Activated CD4-positive, alpha-beta T cell treated with anti-CD3 and anti-CD28 coated beads for 36 hours (primary cell): Measurements from ENCODE around the gene DACH2. TPM values are rescaled to one million over a fixed set of nuclear protein-coding genes. Genes with fewer than 3 reads are reported as not detected.
A peak's percentile ranks its signal among the peaks of the same experiment; 100 is the strongest.
"Not testable (repeated sequence)": the region's sequence is repeated elsewhere in the genome, so short reads cannot be mapped to it uniquely, and the experiment has no call there.

Source experiments
- ATAC-seq: fragments of 200-7000 bp; cut with Tn5 transposase; one replicate; pipeline ENCODE4 v1.10.0; 2021; ENCODE audit warnings: mild to moderate bottlenecking, moderate library complexity
- CTCF ChIA-PET: fragments of 350-600 bp; sonication (Branson Sonifier 250); formaldehyde crosslinking; loops from one replicate; lab custom pipeline; 2021; ENCODE audit warnings: antibody characterized with exemption; lab: Charles Lee
- POLR2A ChIA-PET: fragments of 350-600 bp; sonication (Branson Sonifier 250); formaldehyde crosslinking; loops from one replicate; lab custom pipeline; 2021; ENCODE audit warnings: antibody characterized with exemption, inconsistent platforms; lab: Charles Lee
- DNase-seq: peaks from one replicate; pipeline ENCODE4 v3.0.0-alpha.2; 2020
- H3K27ac Mint-ChIP-seq: one replicate; pipeline ENCODE4 v1.8.0; 2021; ENCODE audit warnings: mixed read lengths
- H3K27me3 Mint-ChIP-seq: one replicate; pipeline ENCODE4 v1.8.0; 2021; ENCODE audit warnings: mixed read lengths
- H3K36me3 Mint-ChIP-seq: one replicate; pipeline ENCODE4 v1.8.0; 2021; ENCODE audit warnings: low read depth, mixed read lengths
- H3K4me1 Mint-ChIP-seq: one replicate; pipeline ENCODE4 v1.8.0; 2021; ENCODE audit warnings: mixed read lengths
- H3K4me3 Mint-ChIP-seq: one replicate; pipeline ENCODE4 v1.8.0; 2021; ENCODE audit warnings: mild to moderate bottlenecking, moderate library complexity, mixed read lengths
- H3K9me3 Mint-ChIP-seq: one replicate; pipeline ENCODE4 v1.8.0; 2021; ENCODE audit warnings: low read depth, mixed read lengths
- intact Hi-C, 2 experiments: fragments of 100-400 bp; cut with DNase I in 1 of 2; cut with micrococcal nuclease in 1 of 2; formaldehyde crosslinking; loops; one replicate each; pipeline versions ENCODE4 v1.14.2 to v1.15.1; 2022 to 2024; cut with DNase I, micrococcal nuclease
- total RNA-seq, 2 experiments: library from RNA; stranded (reverse); gene quantifications; one replicate each; pipeline ENCODE4 v1.2.3, GENCODE V29; 2021

The DACH2 gene
- total RNA-seq, 2 experiments from 2014 or later = not detected

GRCh38 chrX:86171366-86171765, 23.1 kb downstream of the DACH2 start:
- intact Hi-C loops = loop anchor here in 1 of 2 experiments (1.0 to 5.0 kb wide), 2 partner anchors 38 to 319 kb away; no protein-coding TSS in a partner anchor
- H3K27ac Mint-ChIP-seq = no peak overlapping the region
- ATAC-seq (no peak), DNase-seq (peak; percentile 5)
- ChIA-PET CTCF (no interaction called here), POLR2A (no interaction called here)
- no peaks in the 10 kb centered on the region for H3K9me3 Mint-ChIP-seq
- H3K4me1 Mint-ChIP-seq = no peaks in the 10 kb centered on the region
- no peaks in the 10 kb centered on the region for H3K36me3 Mint-ChIP-seq
- H3K4me3 Mint-ChIP-seq = no peak overlapping the region
- H3K27me3 Mint-ChIP-seq = peaks cover 4% of the 10 kb centered on the region

DNA sequence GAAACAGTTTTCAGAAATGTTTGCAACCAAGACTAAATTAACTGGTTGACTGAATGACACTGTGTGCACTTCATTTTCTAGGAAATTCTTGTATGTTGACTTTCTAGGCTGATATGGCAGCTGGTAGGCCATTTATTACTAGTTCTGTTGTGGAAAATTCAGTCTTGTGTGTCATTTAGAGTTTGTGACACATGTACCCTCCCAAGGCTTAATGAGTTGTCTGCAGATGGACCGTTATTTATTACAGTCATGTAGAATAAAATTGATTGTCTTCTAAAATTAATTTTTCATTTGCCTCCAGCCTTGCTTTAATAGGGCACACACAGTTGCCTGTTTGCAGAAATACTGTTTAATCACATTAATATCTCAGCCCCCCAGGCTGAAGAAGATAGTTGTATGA, 30.7 kb downstream of the DACH2 start:
- Mint-ChIP-seq H3K4me3 (no peak overlapping the region), H3K4me1 (no peaks in the 10 kb centered on the region), H3K36me3 (no peaks in the 10 kb centered on the region), H3K27ac (no peak overlapping the region), H3K9me3 (no peaks in the 10 kb centered on the region), H3K27me3 (no peaks in the 10 kb centered on the region)
- intact Hi-C loops = no loop called here
- POLR2A ChIA-PET = no interaction called here
- ATAC-seq = no peak
- CTCF ChIA-PET = no interaction called here
- DNase-seq = no peak

DNA sequence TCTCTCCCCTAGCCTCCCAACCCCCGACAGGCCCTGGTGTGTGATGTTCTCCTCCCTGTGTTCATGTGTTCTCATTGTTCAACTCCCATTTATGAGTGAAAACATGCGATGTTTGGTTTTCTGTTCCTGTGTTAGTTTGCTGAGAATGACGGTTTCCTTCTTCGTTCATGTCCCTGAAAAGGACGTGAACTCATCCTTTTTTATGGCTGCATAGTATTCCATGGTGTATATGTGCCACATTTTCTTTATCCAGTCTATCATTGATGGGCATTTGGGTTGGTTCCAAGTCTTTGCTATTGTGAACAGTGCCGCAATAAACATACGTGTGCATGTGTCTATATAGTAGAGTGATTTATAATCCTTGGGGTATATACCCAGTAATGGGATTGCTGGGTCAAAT, 33.1 kb downstream of the DACH2 start:
- H3K36me3 Mint-ChIP-seq, H3K27ac Mint-ChIP-seq, POLR2A ChIA-PET, H3K27me3 Mint-ChIP-seq, CTCF ChIA-PET, H3K9me3 Mint-ChIP-seq, H3K4me1 Mint-ChIP-seq, H3K4me3 Mint-ChIP-seq, intact Hi-C loops, ATAC-seq, DNase-seq: not testable (repeated sequence)

DNA sequence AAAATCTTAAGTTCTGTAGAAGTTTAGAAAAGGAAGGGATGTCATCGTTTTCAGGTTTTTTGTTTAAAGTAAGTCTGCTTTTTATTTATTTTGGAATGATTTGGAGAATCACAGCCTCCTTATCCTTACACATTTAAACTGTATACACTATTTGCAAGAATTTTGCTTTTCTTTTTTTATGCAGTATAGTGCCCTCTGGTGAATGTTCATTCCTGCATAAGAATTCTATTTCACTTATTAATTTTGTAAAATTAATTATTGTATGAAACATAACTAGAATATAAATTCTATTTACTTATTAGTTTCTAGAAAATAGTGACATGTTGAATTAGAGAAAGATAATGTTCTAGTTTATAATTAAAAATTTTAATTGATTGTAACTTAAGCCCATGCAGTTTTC, 44.6 kb downstream of the DACH2 start:
- Mint-ChIP-seq H3K4me1 (no peaks in the 10 kb centered on the region), H3K4me3 (no peak overlapping the region), H3K9me3 (peaks cover 2% of the 10 kb centered on the region), H3K36me3 (no peaks in the 10 kb centered on the region), H3K27ac (no peak overlapping the region), H3K27me3 (peaks cover 2% of the 10 kb centered on the region)
- intact Hi-C loops = no loop called here
- POLR2A ChIA-PET = no interaction called here
- CTCF ChIA-PET = no interaction called here
- ATAC-seq (no peak), DNase-seq (no peak)

DNA sequence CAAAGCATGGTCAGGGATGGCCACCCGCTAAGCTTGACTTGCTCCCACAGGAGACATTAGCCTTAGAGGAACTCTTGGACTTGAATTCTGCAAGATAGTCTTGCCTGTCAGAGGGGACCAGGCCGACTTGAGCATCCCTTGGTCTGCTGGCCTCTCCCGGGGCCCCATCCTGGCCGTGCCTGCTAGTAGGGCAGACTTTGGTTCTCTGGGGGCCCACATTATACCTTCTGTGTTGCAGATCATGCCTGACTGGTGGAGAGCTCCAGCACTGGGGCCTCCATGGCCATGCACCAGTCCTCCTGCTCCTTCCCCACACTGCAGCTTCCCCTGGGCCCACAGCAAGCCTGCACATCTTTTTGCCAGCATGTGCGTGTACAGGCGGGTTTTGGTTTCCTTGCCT, 46.5 kb downstream of the DACH2 start:
- Mint-ChIP-seq H3K4me3 (no peak overlapping the region), H3K4me1 (no peaks in the 10 kb centered on the region), H3K36me3 (no peaks in the 10 kb centered on the region), H3K9me3 (peaks cover 2% of the 10 kb centered on the region), H3K27ac (no peak overlapping the region), H3K27me3 (peaks cover 2% of the 10 kb centered on the region)
- ATAC-seq = no peak
- ChIA-PET CTCF (no interaction called here), POLR2A (no interaction called here)
- no peak for DNase-seq
- intact Hi-C loops = no loop called here

DNA sequence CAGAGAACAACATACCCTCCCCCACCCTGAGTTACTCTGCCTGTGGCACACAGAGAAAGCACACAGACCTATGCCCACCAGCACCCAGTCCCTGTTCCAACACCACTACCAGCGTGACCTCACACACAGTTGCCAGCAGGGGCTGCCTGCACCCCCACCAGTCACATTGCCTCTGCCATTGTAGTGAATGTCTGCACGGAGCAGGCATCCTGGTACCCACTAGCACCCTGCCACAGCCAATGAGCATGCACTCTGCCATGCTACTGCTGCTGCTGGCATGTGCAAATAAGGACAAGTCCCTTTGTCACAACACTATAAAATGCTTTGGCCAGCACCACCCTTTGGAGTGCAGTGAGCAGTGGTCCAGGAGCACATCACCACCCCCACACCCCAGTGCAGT, 47.1 kb downstream of the DACH2 start:
- intact Hi-C loops = no loop called here
- CTCF ChIA-PET = no interaction called here

GRCh38 chrX:86197815-86198214, 49.6 kb downstream of the DACH2 start:
- no peak for DNase-seq
- POLR2A ChIA-PET = no interaction called here
- Mint-ChIP-seq H3K4me3 (no peak overlapping the region), H3K27me3 (no peaks in the 10 kb centered on the region), H3K27ac (no peak overlapping the region), H3K9me3 (peaks cover 2% of the 10 kb centered on the region), H3K36me3 (no peaks in the 10 kb centered on the region), H3K4me1 (no peaks in the 10 kb centered on the region)
- intact Hi-C loops = no loop called here
- CTCF ChIA-PET = no interaction called here
- no peak for ATAC-seq

More for the DNA sequence above, 47.1 kb downstream of the DACH2 start:
- no peak overlapping the region for H3K27ac Mint-ChIP-seq
- no peaks in the 10 kb centered on the region for H3K27me3 Mint-ChIP-seq
- ATAC-seq = no peak
- no peak overlapping the region for H3K4me3 Mint-ChIP-seq
- DNase-seq = no peak
- H3K4me1 Mint-ChIP-seq = no peaks in the 10 kb centered on the region
- H3K9me3 Mint-ChIP-seq = peaks cover 2% of the 10 kb centered on the region
- no peaks in the 10 kb centered on the region for H3K36me3 Mint-ChIP-seq
- POLR2A ChIA-PET = no interaction called here

GRCh38 chrX:86210772-86211171, 62.5 kb downstream of the DACH2 start:
- no peak overlapping the region for H3K4me3 Mint-ChIP-seq
- H3K9me3 Mint-ChIP-seq = no peaks in the 10 kb centered on the region
- intact Hi-C loops = no loop called here
- no peaks in the 10 kb centered on the region for H3K27me3 Mint-ChIP-seq
- ChIA-PET POLR2A (no interaction called here), CTCF (no interaction called here)
- H3K36me3 Mint-ChIP-seq = no peaks in the 10 kb centered on the region
- ATAC-seq (no peak), DNase-seq (no peak)
- no peaks in the 10 kb centered on the region for H3K4me1 Mint-ChIP-seq
- H3K27ac Mint-ChIP-seq = no peak overlapping the region

- ATAC-seq (no peak), DNase-seq (no peak)
- intact Hi-C loops = no loop called here
- H3K4me3 Mint-ChIP-seq = no peak overlapping the region
- H3K36me3 Mint-ChIP-seq = no peaks in the 10 kb centered on the region
- H3K4me1 Mint-ChIP-seq = no peaks in the 10 kb centered on the region
- no peaks in the 10 kb centered on the region for H3K27me3 Mint-ChIP-seq
- ChIA-PET CTCF (interaction anchor here (1.1 kb wide), 1 partner anchor 10 kb away, joined by 3 read pairs; no protein-coding TSS in a partner anchor), POLR2A (no interaction called here)
- no peak overlapping the region for H3K27ac Mint-ChIP-seq
- no peaks in the 10 kb centered on the region for H3K9me3 Mint-ChIP-seq
Observed at GRCh38 chrX:86215260-86215659, 67.0 kb downstream of the DACH2 start.

DNA sequence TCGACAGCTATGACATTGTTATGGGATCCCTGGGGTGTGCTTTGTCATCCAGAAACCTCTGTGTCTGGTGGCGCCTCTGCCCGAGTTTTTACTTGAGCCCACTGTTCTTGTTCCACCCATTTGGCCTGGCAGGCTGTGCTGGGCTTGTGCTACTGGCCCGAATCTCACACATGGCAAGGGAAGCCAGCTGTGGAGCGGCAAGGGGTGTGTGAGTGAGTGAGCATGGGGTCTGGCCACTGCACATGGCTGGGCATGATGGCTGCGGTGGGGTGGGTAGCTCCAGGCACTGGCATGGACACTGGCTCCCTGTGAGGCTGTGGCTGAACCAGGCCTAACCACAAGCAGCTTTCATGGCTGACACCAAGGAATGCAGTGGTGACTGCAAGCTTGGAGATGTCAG, 89.2 kb downstream of the DACH2 start:
- no peaks in the 10 kb centered on the region for H3K27me3 Mint-ChIP-seq
- no peak for DNase-seq
- no peak for ATAC-seq
- H3K9me3 Mint-ChIP-seq = peaks cover 4% of the 10 kb centered on the region
- CTCF ChIA-PET = no interaction called here
- no peak overlapping the region for H3K4me3 Mint-ChIP-seq
- H3K36me3 Mint-ChIP-seq = no peaks in the 10 kb centered on the region
- intact Hi-C loops = no loop called here
- H3K27ac Mint-ChIP-seq = no peak overlapping the region
- POLR2A ChIA-PET = no interaction called here
- H3K4me1 Mint-ChIP-seq = no peaks in the 10 kb centered on the region

DNA sequence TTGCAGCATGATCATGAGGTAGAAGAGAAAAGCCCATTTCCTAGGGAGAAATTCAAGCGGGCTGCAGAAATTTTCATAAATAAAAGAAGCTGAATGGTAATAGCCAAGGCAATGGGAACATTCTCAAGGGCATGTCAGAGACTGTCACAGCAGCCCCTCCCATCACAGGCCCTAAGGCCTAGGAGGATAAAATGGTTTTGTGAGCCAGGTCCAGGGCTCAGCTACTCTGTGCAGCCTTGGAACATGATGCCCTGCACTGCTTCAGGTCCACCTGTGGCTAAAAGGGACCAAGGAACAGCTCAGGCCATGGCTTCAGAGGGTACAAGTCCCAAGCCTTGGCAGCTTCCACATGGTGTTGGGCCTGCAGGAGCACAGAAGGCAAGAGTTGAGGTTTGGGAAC, 93.3 kb downstream of the DACH2 start:
- ChIA-PET CTCF (no interaction called here), POLR2A (no interaction called here)
- peaks cover 4% of the 10 kb centered on the region for H3K9me3 Mint-ChIP-seq
- intact Hi-C loops = no loop called here
- H3K36me3 Mint-ChIP-seq = no peaks in the 10 kb centered on the region
- H3K27me3 Mint-ChIP-seq = no peaks in the 10 kb centered on the region
- H3K27ac Mint-ChIP-seq = no peak overlapping the region
- DNase-seq (no peak), ATAC-seq (no peak)
- no peak overlapping the region for H3K4me3 Mint-ChIP-seq
- no peaks in the 10 kb centered on the region for H3K4me1 Mint-ChIP-seq

GRCh38 chrX:86263526-86263925, 115.3 kb downstream of the DACH2 start:
- no peak for DNase-seq
- no peaks in the 10 kb centered on the region for H3K27me3 Mint-ChIP-seq
- no peaks in the 10 kb centered on the region for H3K36me3 Mint-ChIP-seq
- ATAC-seq = no peak
- H3K4me1 Mint-ChIP-seq = no peaks in the 10 kb centered on the region
- intact Hi-C loops = no loop called here
- H3K4me3 Mint-ChIP-seq = no peak overlapping the region
- CTCF ChIA-PET = interaction anchor here (1.3 kb wide), 1 partner anchor 8 kb away, joined by 3 read pairs; no protein-coding TSS in a partner anchor
- POLR2A ChIA-PET = no interaction called here
- H3K9me3 Mint-ChIP-seq = no peaks in the 10 kb centered on the region
- H3K27ac Mint-ChIP-seq = no peak overlapping the region

DNA sequence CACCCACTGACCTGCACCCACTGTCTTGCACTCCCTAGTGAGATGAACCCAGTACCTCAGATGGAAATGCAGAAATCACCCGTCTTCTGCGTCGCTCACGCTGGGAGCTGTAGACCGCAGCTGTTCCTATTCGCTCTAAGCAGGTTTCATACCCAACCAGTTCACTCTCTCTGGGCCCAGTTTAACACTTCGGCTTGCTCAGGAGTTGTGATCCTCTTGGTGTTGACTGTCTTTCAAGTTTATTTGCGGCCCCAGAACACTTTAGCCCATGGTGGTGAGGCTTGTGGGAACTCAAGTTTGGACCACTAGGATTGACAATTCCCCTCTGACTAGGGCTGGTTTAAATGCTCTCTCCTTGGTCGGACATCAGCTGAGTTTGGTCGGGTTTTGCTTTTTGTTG, 147.0 kb downstream of the DACH2 start:
- intact Hi-C loops = no loop called here
- H3K9me3 Mint-ChIP-seq = no peaks in the 10 kb centered on the region
- H3K36me3 Mint-ChIP-seq = no peaks in the 10 kb centered on the region
- ChIA-PET POLR2A (no interaction called here), CTCF (interaction anchor here (0.6 kb wide), 1 partner anchor 586 kb away, joined by 3 read pairs; no protein-coding TSS in a partner anchor)
- no peak for ATAC-seq
- H3K4me3 Mint-ChIP-seq = no peak overlapping the region
- no peak overlapping the region for H3K27ac Mint-ChIP-seq
- no peaks in the 10 kb centered on the region for H3K27me3 Mint-ChIP-seq
- H3K4me1 Mint-ChIP-seq = no peaks in the 10 kb centered on the region
- no peak for DNase-seq
